Activated CD4-positive, alpha-beta T cell treated with anti-CD3 and anti-CD28 coated beads, Interleukin-2, amount 10 ng/mL, durations not matched to agents 7 days and 5 days (primary cell): Measurements from ENCODE around the gene LPAR3. TPM values are rescaled to one million over a fixed set of nuclear protein-coding genes. Genes with fewer than 3 reads are reported as not detected.

Experiments
- CTCF ChIA-PET: fragments of 350-600 bp; sonication (Branson Sonifier 250); formaldehyde crosslinking; loops from one replicate; lab custom pipeline; 2021; ENCODE audit warnings: antibody characterized with exemption; lab: Charles Lee
- POLR2A ChIA-PET: fragments of 350-600 bp; sonication (Branson Sonifier 250); formaldehyde crosslinking; loops from one replicate; lab custom pipeline; 2021; ENCODE audit warnings: antibody characterized with exemption; lab: Charles Lee
- DNase-seq: peaks from one replicate; pipeline ENCODE4 v3.0.0-alpha.2; 2020
- H3K27ac Mint-ChIP-seq: one replicate; pipeline ENCODE4 v1.8.0; 2021; ENCODE audit warnings: mild to moderate bottlenecking, moderate library complexity, mixed read lengths
- H3K27me3 Mint-ChIP-seq: one replicate; pipeline ENCODE4 v1.8.0; 2021; ENCODE audit warnings: mixed read lengths
- H3K36me3 Mint-ChIP-seq: one replicate; pipeline ENCODE4 v1.8.0; 2021; ENCODE audit warnings: low read depth, mixed read lengths
- H3K4me1 Mint-ChIP-seq: one replicate; pipeline ENCODE4 v1.8.0; 2021; ENCODE audit warnings: mixed read lengths
- H3K4me3 Mint-ChIP-seq: one replicate; pipeline ENCODE4 v1.8.0; 2021; ENCODE audit warnings: mild to moderate bottlenecking, moderate library complexity, mixed read lengths
- H3K9me3 Mint-ChIP-seq: one replicate; pipeline ENCODE4 v1.8.0; 2021; ENCODE audit warnings: mixed read lengths
- total RNA-seq, 2 experiments: library from RNA; stranded (reverse); gene quantifications; one replicate each; pipeline ENCODE4 v1.2.3, GENCODE V29; 2021

Gene LPAR3
- total RNA-seq, 2 experiments from 2014 or later: 1.3 to 1.5 TPM

GRCh38 chr1:84889437-84889836, 3.6 kb downstream of the LPAR3 start:
- Mint-ChIP-seq H3K27ac (peak overlapping the region; percentile 38), H3K4me3 (no peak overlapping the region), H3K36me3 (peaks cover 3% of the 10 kb centered on the region), H3K4me1 (peaks cover 47% of the 10 kb centered on the region), H3K9me3 (no peaks in the 10 kb centered on the region), H3K27me3 (peaks cover 31% of the 10 kb centered on the region)
- no peak for DNase-seq
- POLR2A ChIA-PET: no interaction called here
- CTCF ChIA-PET: interaction anchor here (0.7 to 2.3 kb wide), 3 partner anchors 14 to 29 kb away, joined by 3 to 7 read pairs (median 6); no protein-coding TSS in a partner anchor

GRCh38 chr1:84888753-84889152, 4.3 kb downstream of the LPAR3 start:
- DNase-seq: peak; percentile 26
- Mint-ChIP-seq H3K27ac (peak overlapping the region; percentile 32), H3K4me3 (no peak overlapping the region), H3K4me1 (peaks cover 43% of the 10 kb centered on the region), H3K9me3 (no peaks in the 10 kb centered on the region), H3K36me3 (peaks cover 3% of the 10 kb centered on the region), H3K27me3 (peaks cover 27% of the 10 kb centered on the region)
- CTCF ChIA-PET: interaction anchor here (0.7 to 2.3 kb wide), 3 partner anchors 14 to 28 kb away, joined by 3 to 7 read pairs (median 6); no protein-coding TSS in a partner anchor
- POLR2A ChIA-PET: no interaction called here

- H3K27me3 Mint-ChIP-seq: peaks cover 20% of the 10 kb centered on the region
- peaks cover 37% of the 10 kb centered on the region for H3K4me1 Mint-ChIP-seq
- CTCF ChIA-PET: interaction anchor here (0.6 kb wide), 1 partner anchor 666 kb away, joined by 3 read pairs; no protein-coding TSS in a partner anchor
- POLR2A ChIA-PET: no interaction called here
- H3K27ac Mint-ChIP-seq: no peak overlapping the region
- DNase-seq: no peak
- peaks cover 3% of the 10 kb centered on the region for H3K36me3 Mint-ChIP-seq
- peaks cover under 1% of the 10 kb centered on the region for H3K9me3 Mint-ChIP-seq
- no peak overlapping the region for H3K4me3 Mint-ChIP-seq
Measured at GRCh38 chr1:84887261-84887934, 5.6 kb downstream of the LPAR3 start.

- peaks cover 27% of the 10 kb centered on the region for H3K4me1 Mint-ChIP-seq
Measured at GRCh38 chr1:84885469-84885868, 7.5 kb downstream of the LPAR3 start.

GRCh38 chr1:84884671-84885389, 8.2 kb downstream of the LPAR3 start:
- Mint-ChIP-seq H3K4me3 (no peak overlapping the region), H3K27me3 (peaks cover 9% of the 10 kb centered on the region), H3K27ac (no peak overlapping the region), H3K4me1 (peaks cover 21% of the 10 kb centered on the region), H3K9me3 (peaks cover 6% of the 10 kb centered on the region), H3K36me3 (peaks cover 6% of the 10 kb centered on the region)
- CTCF ChIA-PET: no interaction called here
- POLR2A ChIA-PET: no interaction called here
- no peak for DNase-seq

More at GRCh38 chr1:84885469-84885868, 7.5 kb downstream of the LPAR3 start:
- Mint-ChIP-seq H3K27me3 (peaks cover 9% of the 10 kb centered on the region), H3K4me3 (no peak overlapping the region), H3K36me3 (peaks cover 6% of the 10 kb centered on the region), H3K9me3 (peaks cover 6% of the 10 kb centered on the region), H3K27ac (no peak overlapping the region)
- DNase-seq: no peak
- ChIA-PET CTCF (interaction anchor here (0.7 to 1.6 kb wide), 3 partner anchors 8 to 21 kb away, joined by 3 to 5 read pairs (median 3); no protein-coding TSS in a partner anchor), POLR2A (no interaction called here)

- Mint-ChIP-seq H3K4me3 (no peak overlapping the region), H3K36me3 (peaks cover 3% of the 10 kb centered on the region), H3K27ac (no peak overlapping the region), H3K9me3 (peaks cover 6% of the 10 kb centered on the region), H3K27me3 (peaks cover 10% of the 10 kb centered on the region), H3K4me1 (peaks cover 5% of the 10 kb centered on the region)
- CTCF ChIA-PET: no interaction called here
- DNase-seq: no peak
- POLR2A ChIA-PET: interaction anchor here (0.5 kb wide), 1 partner anchor 20 kb away, joined by 3 read pairs; no protein-coding TSS in a partner anchor
Measured at GRCh38 chr1:84883286-84883685, 9.7 kb downstream of the LPAR3 start.

GRCh38 chr1:84877592-84877991, 15.4 kb downstream of the LPAR3 start:
- peaks cover 3% of the 10 kb centered on the region for H3K36me3 Mint-ChIP-seq
- peaks cover 28% of the 10 kb centered on the region for H3K27me3 Mint-ChIP-seq
- DNase-seq: no peak
- H3K4me3 Mint-ChIP-seq: no peak overlapping the region
- no peak overlapping the region for H3K27ac Mint-ChIP-seq
- CTCF ChIA-PET: interaction anchor here (0.6 to 1.3 kb wide), 3 partner anchors 8 to 44 kb away, joined by 3 read pairs; no protein-coding TSS in a partner anchor
- peaks cover 6% of the 10 kb centered on the region for H3K9me3 Mint-ChIP-seq
- H3K4me1 Mint-ChIP-seq: peaks cover 5% of the 10 kb centered on the region
- POLR2A ChIA-PET: no interaction called here

GRCh38 chr1:84876353-84876752, 16.7 kb downstream of the LPAR3 start:
- Mint-ChIP-seq H3K9me3 (peaks cover under 1% of the 10 kb centered on the region), H3K4me1 (peaks cover 5% of the 10 kb centered on the region), H3K27ac (no peak overlapping the region), H3K27me3 (peaks cover 35% of the 10 kb centered on the region), H3K4me3 (no peak overlapping the region), H3K36me3 (peaks cover 2% of the 10 kb centered on the region)
- POLR2A ChIA-PET: interaction anchor here (0.7 kb wide), 1 partner anchor 389 kb away, joined by 4 read pairs; no protein-coding TSS in a partner anchor
- CTCF ChIA-PET: no interaction called here
- no peak for DNase-seq

GRCh38 chr1:84873366-84873765, 19.6 kb downstream of the LPAR3 start:
- Mint-ChIP-seq H3K27me3 (peaks cover 48% of the 10 kb centered on the region), H3K4me3 (no peak overlapping the region), H3K27ac (no peak overlapping the region), H3K4me1 (peaks cover 5% of the 10 kb centered on the region), H3K36me3 (no peaks in the 10 kb centered on the region), H3K9me3 (no peaks in the 10 kb centered on the region)
- no peak for DNase-seq
- CTCF ChIA-PET: interaction anchor here (0.8 to 0.9 kb wide), 2 partner anchors 9 kb away, joined by 3 read pairs; no protein-coding TSS in a partner anchor
- POLR2A ChIA-PET: no interaction called here

- CTCF ChIA-PET: interaction anchor here (0.8 kb wide), 1 partner anchor 9 kb away, joined by 3 read pairs; no protein-coding TSS in a partner anchor
- H3K27me3 Mint-ChIP-seq: peaks cover 45% of the 10 kb centered on the region
- no peaks in the 10 kb centered on the region for H3K9me3 Mint-ChIP-seq
- H3K4me1 Mint-ChIP-seq: peaks cover 5% of the 10 kb centered on the region
- H3K4me3 Mint-ChIP-seq: no peak overlapping the region
- POLR2A ChIA-PET: no interaction called here
- DNase-seq: no peak
- H3K36me3 Mint-ChIP-seq: no peaks in the 10 kb centered on the region
- no peak overlapping the region for H3K27ac Mint-ChIP-seq
Measured at GRCh38 chr1:84872696-84873355, 20.2 kb downstream of the LPAR3 start.

- peaks cover 4% of the 10 kb centered on the region for H3K9me3 Mint-ChIP-seq
- H3K27me3 Mint-ChIP-seq: peaks cover 37% of the 10 kb centered on the region
- DNase-seq: no peak
- POLR2A ChIA-PET: no interaction called here
- no peak overlapping the region for H3K4me3 Mint-ChIP-seq
- no peaks in the 10 kb centered on the region for H3K36me3 Mint-ChIP-seq
- H3K27ac Mint-ChIP-seq: no peak overlapping the region
- H3K4me1 Mint-ChIP-seq: peaks cover 3% of the 10 kb centered on the region
- CTCF ChIA-PET: no interaction called here
Measured at GRCh38 chr1:84871181-84871580, 21.8 kb downstream of the LPAR3 start.

- peaks cover 4% of the 10 kb centered on the region for H3K9me3 Mint-ChIP-seq
- no peak overlapping the region for H3K4me3 Mint-ChIP-seq
- H3K4me1 Mint-ChIP-seq: no peaks in the 10 kb centered on the region
- H3K27me3 Mint-ChIP-seq: peaks cover 32% of the 10 kb centered on the region
- H3K36me3 Mint-ChIP-seq: no peaks in the 10 kb centered on the region
- CTCF ChIA-PET: interaction anchor here (1.3 kb wide), 1 partner anchor 18 kb away, joined by 3 read pairs; no protein-coding TSS in a partner anchor
- DNase-seq: no peak
- POLR2A ChIA-PET: no interaction called here
- no peak overlapping the region for H3K27ac Mint-ChIP-seq
Measured at GRCh38 chr1:84870591-84870990, 22.4 kb downstream of the LPAR3 start.
